H9 (cell line): ENCODE data around the gene EGFR. TPM values are rescaled to one million over a fixed set of nuclear protein-coding genes. Genes with fewer than 3 reads are reported as not detected.

Experiments
- DNase-seq: peaks from one replicate; pipeline ENCODE4 v3.0.0-alpha.2; 2017
- H2AFZ ChIP-seq: one replicate; pipeline ENCODE4 v1.6.1; 2013; ENCODE audit warnings: mild to moderate bottlenecking, low read length, control low read depth, moderate library complexity
- H2AK5ac ChIP-seq: 2 replicates; pipeline ENCODE4 v1.6.1; 2013; ENCODE audit warnings: low read length, control low read depth, mixed read lengths; ENCODE audit not compliant: insufficient read length
- H2BK120ac ChIP-seq: one replicate; pipeline ENCODE4 v1.6.1; 2013; ENCODE audit warnings: low read depth, mild to moderate bottlenecking, low read length, control low read depth, inconsistent platforms; ENCODE audit not compliant: poor library complexity, severe bottlenecking
- H2BK12ac ChIP-seq: 2 replicates; pipeline ENCODE4 v1.6.1; 2013; ENCODE audit warnings: low read length, control low read depth, mixed read lengths, low read depth; ENCODE audit not compliant: insufficient read length
- H2BK15ac ChIP-seq: 2 replicates; pipeline ENCODE4 v1.6.1; 2013; ENCODE audit warnings: low read depth, low read length, control low read depth
- H2BK20ac ChIP-seq: one replicate; pipeline ENCODE4 v1.6.1; 2013; ENCODE audit warnings: low read depth, mild to moderate bottlenecking, low read length, control low read depth, inconsistent platforms; ENCODE audit not compliant: poor library complexity, severe bottlenecking
- H2BK5ac ChIP-seq: 2 replicates; pipeline ENCODE4 v1.6.1; 2013; ENCODE audit warnings: low read length, control low read depth, mixed read lengths; ENCODE audit not compliant: insufficient read length
- H3K14ac ChIP-seq: 2 replicates; pipeline ENCODE4 v1.6.1; 2013; ENCODE audit warnings: low read length, control low read depth; ENCODE audit not compliant: insufficient read depth
- H3K18ac ChIP-seq: 2 replicates; pipeline ENCODE4 v1.6.1; 2013; ENCODE audit warnings: low read depth, mild to moderate bottlenecking, mixed read lengths, low read length, control low read depth; ENCODE audit not compliant: insufficient read length
- H3K23ac ChIP-seq: 2 replicates; pipeline ENCODE4 v1.6.1; 2013; ENCODE audit warnings: low read length, control low read depth, mixed read lengths, low read depth; ENCODE audit not compliant: insufficient read length
- H3K23me2 ChIP-seq: 2 replicates; pipeline ENCODE4 v1.6.1; 2013; ENCODE audit warnings: low read depth, mild to moderate bottlenecking, mixed read lengths, low read length, control low read depth; ENCODE audit not compliant: insufficient read length, poor library complexity, severe bottlenecking
- H3K27ac ChIP-seq: 2 replicates; pipeline ENCODE4 v1.5.1; 2013; ENCODE audit warnings: low read length, control low read depth, mixed read lengths, low read depth; ENCODE audit not compliant: insufficient read length
- H3K27me3 ChIP-seq: 2 replicates; pipeline ENCODE4 v1.6.1; 2013; ENCODE audit warnings: low read length, control low read depth, inconsistent platforms; ENCODE audit not compliant: insufficient read depth
- H3K4ac ChIP-seq: 2 replicates; pipeline ENCODE4 v1.6.1; 2013; ENCODE audit warnings: low read depth, mild to moderate bottlenecking, control low read depth, inconsistent platforms, low read length, moderate library complexity
- H3K4me1 ChIP-seq: 2 replicates; pipeline ENCODE4 v1.6.1; 2013; ENCODE audit warnings: low read length, control low read depth, inconsistent platforms; ENCODE audit not compliant: insufficient read depth
- H3K4me2 ChIP-seq: 2 replicates; pipeline ENCODE4 v1.6.1; 2013; ENCODE audit warnings: low read length, control low read depth, mixed read lengths; ENCODE audit not compliant: insufficient read length, insufficient read depth
- H3K56ac ChIP-seq: 2 replicates; pipeline ENCODE4 v1.6.1; 2013; ENCODE audit warnings: low read depth, mild to moderate bottlenecking, mixed read lengths, low read length, control low read depth; ENCODE audit not compliant: insufficient read length
- H3K79me1 ChIP-seq: 2 replicates; pipeline ENCODE4 v1.6.1; 2013; ENCODE audit warnings: low read depth, mild to moderate bottlenecking, moderate library complexity, low read length, control low read depth, inconsistent platforms; ENCODE audit not compliant: insufficient read depth, poor library complexity, severe bottlenecking
- H3K79me2 ChIP-seq: 2 replicates; pipeline ENCODE4 v1.6.1; 2013; ENCODE audit warnings: low read length, control low read depth, inconsistent platforms; ENCODE audit not compliant: insufficient read depth
- H3K9ac ChIP-seq: 2 replicates; pipeline ENCODE4 v1.6.1; 2013; ENCODE audit warnings: low read length, control low read depth, mixed read lengths; ENCODE audit not compliant: insufficient read length; ENCODE audit errors: extremely low read depth
- H3K9me3 ChIP-seq: one replicate; pipeline ENCODE4 v1.6.1; 2013; ENCODE audit warnings: low read depth, low read length, inconsistent platforms; ENCODE audit not compliant: control insufficient read depth
- H3T11ph ChIP-seq: one replicate; pipeline ENCODE4 v1.6.1; 2013; ENCODE audit warnings: mild to moderate bottlenecking, low read length, control low read depth, inconsistent platforms
- H4K20me1 ChIP-seq: one replicate; pipeline ENCODE4 v1.6.1; 2013; ENCODE audit not compliant: control insufficient read depth, insufficient read length, insufficient read depth
- H4K5ac ChIP-seq: 2 replicates; pipeline ENCODE4 v1.6.1; 2013; ENCODE audit warnings: low read depth, mild to moderate bottlenecking, mixed read lengths, low read length, control low read depth; ENCODE audit not compliant: insufficient read length
- H4K8ac ChIP-seq: replicated peaks from 2 replicates; pipeline ENCODE4 v1.6.1; 2013; ENCODE audit warnings: low read length, control low read depth, mixed read lengths, low read depth; ENCODE audit not compliant: insufficient read length
- H4K91ac ChIP-seq: 2 replicates; pipeline ENCODE4 v1.6.1; 2013; ENCODE audit warnings: low read depth, mild to moderate bottlenecking, moderate library complexity, mixed read lengths, low read length, control low read depth; ENCODE audit not compliant: insufficient read length
- H3K27ac Mint-ChIP-seq, 3 experiments: 2 replicates in 2 of 3; 3 replicates in 1 of 3; pipeline ENCODE4 v1.8.0; 2020 to 2021; ENCODE audit warnings: mixed read lengths in 3 of 3, mild to moderate bottlenecking in 1 of 3, moderate library complexity in 1 of 3
- H3K27me3 Mint-ChIP-seq: 2 replicates; pipeline ENCODE4 v1.8.0; 2021; ENCODE audit warnings: low read depth, mild to moderate bottlenecking, moderate library complexity, mixed read lengths
- H3K36me3 Mint-ChIP-seq, 3 experiments: 2 replicates in 2 of 3; 3 replicates in 1 of 3; pipeline ENCODE4 v1.8.0; 2020 to 2021; ENCODE audit warnings: low read depth in 3 of 3, mixed read lengths in 3 of 3; ENCODE audit not compliant: insufficient read depth in 1 of 3
- H3K4me1 Mint-ChIP-seq, 2 experiments: 2 replicates each; pipeline ENCODE4 v1.8.0; 2020; ENCODE audit warnings: mixed read lengths in 2 of 2
- H3K4me3 Mint-ChIP-seq, 2 experiments: 2 replicates in 1 of 2; 3 replicates in 1 of 2; pipeline ENCODE4 v1.8.0; 2020 to 2021; ENCODE audit warnings: mild to moderate bottlenecking in 2 of 2, mixed read lengths in 2 of 2, moderate library complexity in 1 of 2
- H3K9me3 Mint-ChIP-seq, 2 experiments: 2 replicates in 1 of 2; 3 replicates in 1 of 2; pipeline ENCODE4 v1.8.0; 2020; ENCODE audit warnings: mild to moderate bottlenecking in 2 of 2, mixed read lengths in 2 of 2, moderate library complexity in 1 of 2
- WGBS: extraction: QIAGEN DNeasy Blood & Tissue Kit; methylation state at CpG from one replicate; pipeline ENCODE4 v1.1.7; 2013; ENCODE audit warnings: missing lambda C conversion rate, low lambda C conversion rate, mixed read lengths; ENCODE audit not compliant: insufficient read length; ENCODE audit errors: extremely low coverage; 5-methylcytosine and 5-hydroxymethylcytosine counted together
- total RNA-seq: library from RNA; stranded (reverse); gene quantifications from 2 replicates; pipeline ENCODE4 v1.2.1, GENCODE V29; 2021
- TF ChIP-seq, protein P1 (sequence below): fragments of 200-600 bp; sonication (generic); conservative IDR thresholded peaks from 3 replicates; pipeline ENCODE4 v1.8.0; 2021; ENCODE audit warnings: antibody characterized with exemption, mild to moderate bottlenecking

The EGFR gene
- total RNA-seq, 1 experiment from 2014 or later: 3.3 TPM

DNA sequence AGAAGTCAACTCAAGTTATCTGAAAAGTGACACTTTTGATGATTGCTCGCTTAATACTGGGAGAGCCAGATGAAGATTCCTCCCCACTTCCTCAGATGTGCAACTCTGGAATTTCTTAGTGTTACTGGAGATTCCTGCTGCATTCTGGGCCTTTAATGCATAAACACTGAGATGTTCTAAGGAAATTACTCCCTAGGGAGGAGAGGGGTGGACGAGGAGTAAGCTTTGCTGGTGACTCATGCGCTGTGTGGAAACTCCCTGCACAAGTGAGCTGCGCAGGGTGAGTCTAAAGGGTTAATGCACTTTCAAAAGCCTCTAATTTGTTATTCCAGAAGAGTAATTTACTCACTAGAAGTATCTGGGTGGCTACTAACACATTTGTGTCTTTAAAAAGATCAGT is 46.3 kb downstream of the EGFR start:
- H3T11ph ChIP-seq: no peak overlapping the region
- no peak overlapping the region for H3K4ac ChIP-seq
- no peak overlapping the region for H4K8ac ChIP-seq
- DNase-seq: no peak
- H3K56ac ChIP-seq: no peak overlapping the region
- no peak overlapping the region for H4K5ac ChIP-seq
- H4K20me1 ChIP-seq: no peaks in the 10 kb centered on the region
- H3K4me1 ChIP-seq: peaks cover 4% of the 10 kb centered on the region; the same call in 1 of the 2 replicates
- H3K27ac ChIP-seq: no peak overlapping the region
- H2BK12ac ChIP-seq: no peak overlapping the region
- Mint-ChIP-seq H3K9me3 (no peaks in the 10 kb centered on the region), H3K4me3 (no peak overlapping the region), H3K4me1 (peaks cover 17 to 19% of the 10 kb centered on the region in 2 experiments), H3K36me3 (no peaks in the 10 kb centered on the region), H3K27ac (no peak overlapping the region; a peak in 1 of 7 replicates), H3K27me3 (no peaks in the 10 kb centered on the region; the same call in none of the 2 replicates)
- no peaks in the 10 kb centered on the region for H3K9me3 ChIP-seq
- H4K91ac ChIP-seq: no peak overlapping the region
- TF ChIP-seq, protein P1, sequence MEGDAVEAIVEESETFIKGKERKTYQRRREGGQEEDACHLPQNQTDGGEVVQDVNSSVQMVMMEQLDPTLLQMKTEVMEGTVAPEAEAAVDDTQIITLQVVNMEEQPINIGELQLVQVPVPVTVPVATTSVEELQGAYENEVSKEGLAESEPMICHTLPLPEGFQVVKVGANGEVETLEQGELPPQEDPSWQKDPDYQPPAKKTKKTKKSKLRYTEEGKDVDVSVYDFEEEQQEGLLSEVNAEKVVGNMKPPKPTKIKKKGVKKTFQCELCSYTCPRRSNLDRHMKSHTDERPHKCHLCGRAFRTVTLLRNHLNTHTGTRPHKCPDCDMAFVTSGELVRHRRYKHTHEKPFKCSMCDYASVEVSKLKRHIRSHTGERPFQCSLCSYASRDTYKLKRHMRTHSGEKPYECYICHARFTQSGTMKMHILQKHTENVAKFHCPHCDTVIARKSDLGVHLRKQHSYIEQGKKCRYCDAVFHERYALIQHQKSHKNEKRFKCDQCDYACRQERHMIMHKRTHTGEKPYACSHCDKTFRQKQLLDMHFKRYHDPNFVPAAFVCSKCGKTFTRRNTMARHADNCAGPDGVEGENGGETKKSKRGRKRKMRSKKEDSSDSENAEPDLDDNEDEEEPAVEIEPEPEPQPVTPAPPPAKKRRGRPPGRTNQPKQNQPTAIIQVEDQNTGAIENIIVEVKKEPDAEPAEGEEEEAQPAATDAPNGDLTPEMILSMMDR: no peak
- no peak overlapping the region for H2BK120ac ChIP-seq
- no peak overlapping the region for H3K9ac ChIP-seq
- no peaks in the 10 kb centered on the region for H3K23me2 ChIP-seq
- no peak overlapping the region for H2AK5ac ChIP-seq
- H3K4me2 ChIP-seq: no peak overlapping the region
- H3K18ac ChIP-seq: no peak overlapping the region
- H3K79me2 ChIP-seq: no peaks in the 10 kb centered on the region
- no peak overlapping the region for H2BK20ac ChIP-seq
- no peak overlapping the region for H2BK15ac ChIP-seq
- H3K27me3 ChIP-seq: no peaks in the 10 kb centered on the region
- no peak overlapping the region for H2AFZ ChIP-seq
- H2BK5ac ChIP-seq: no peak overlapping the region
- no peak overlapping the region for H3K14ac ChIP-seq
- no peak overlapping the region for H3K23ac ChIP-seq
- WGBS: no CpG with 5 or more reads among the region's 4 CpGs
- no peaks in the 10 kb centered on the region for H3K79me1 ChIP-seq
